ENCODE measurements around the gene PABPC1L.

GRCh38 chr20:44948513-44948912, 38.7 kb downstream of the PABPC1L start:
- TF ChIP-seq RNF2 (IDR thresholded peaks at IDR 0.05; ENCODE audit: borderline replicate concordance, low read depth) (no peak), CTCF (IDR thresholded peaks at IDR 0.05) (no peak), POLR2A (IDR thresholded peaks at IDR 0.05; ENCODE audit: low read length) (no peak), JUN (IDR thresholded peaks at IDR 0.05) (no peak), MAX (IDR thresholded peaks at IDR 0.05) (no peak), KDM5A (IDR thresholded peaks at IDR 0.05) (no peak), PHF8 (IDR thresholded peaks at IDR 0.05; ENCODE audit: borderline replicate concordance, low read depth) (no peak), CEBPB (IDR thresholded peaks at IDR 0.05) (no peak), USF2 (IDR thresholded peaks at IDR 0.05) (no peak), FOSL2 (IDR thresholded peaks at IDR 0.05) (no peak), FOSL2 (CRISPR knock-in tag; IDR thresholded peaks at IDR 0.05) (no peak), SREBF2 (IDR thresholded peaks at IDR 0.05) (no peak), RFX5 (IDR thresholded peaks at IDR 0.05) (no peak)

Measured in A549 (cell line).